SJCRH30 (cell line): Measurements from ENCODE around the gene NLK. TPM values are rescaled to one million over a fixed set of nuclear protein-coding genes. Genes with fewer than 3 reads are reported as not detected.
"Not testable (repeated sequence)": the region's sequence is repeated elsewhere in the genome, so short reads cannot be mapped to it uniquely, and the experiment has no call there.

Experiments used
- DNase-seq, 2 experiments: peaks; one replicate each; pipeline ENCODE4 v3.0.0-alpha.2; 2015 to 2020
- H3K27ac ChIP-seq: fragments of 250-450 bp; sonication (Bioruptor Pico); 2 replicates; pipeline ENCODE4 v1.5.1; 2020; ENCODE audit warnings: mild to moderate bottlenecking, moderate library complexity
- H3K27me3 ChIP-seq: fragments of 250-450 bp; sonication (Bioruptor Pico); 2 replicates; pipeline ENCODE4 v1.5.1; 2020; ENCODE audit warnings: mild to moderate bottlenecking, moderate library complexity
- H3K36me3 ChIP-seq: fragments of 250-450 bp; sonication (Bioruptor Pico); 2 replicates; pipeline ENCODE4 v1.5.1; 2020; ENCODE audit warnings: mild to moderate bottlenecking, moderate library complexity
- H3K4me1 ChIP-seq: fragments of 250-450 bp; sonication (Bioruptor Pico); 2 replicates; pipeline ENCODE4 v1.5.1; 2020; ENCODE audit warnings: mild to moderate bottlenecking, moderate library complexity
- H3K4me3 ChIP-seq: fragments of 250-450 bp; sonication (Bioruptor Pico); 2 replicates; pipeline ENCODE4 v1.5.1; 2020; ENCODE audit warnings: mild to moderate bottlenecking, moderate library complexity
- H3K9me3 ChIP-seq: fragments of 250-450 bp; sonication (Bioruptor Pico); replicated peaks from 2 replicates; pipeline ENCODE4 v1.5.1; 2020; ENCODE audit warnings: mild to moderate bottlenecking, moderate library complexity
- total RNA-seq: library from RNA; depleted of rRNA; stranded (reverse); fragments of >200 nt; shearing (Covaris generic); gene quantifications from 2 replicates; pipeline ENCODE4 v1.2.3, GENCODE V29; 2014

NLK gene
- total RNA-seq, 1 experiment from 2014 or later, result 27.8 TPM

DNA sequence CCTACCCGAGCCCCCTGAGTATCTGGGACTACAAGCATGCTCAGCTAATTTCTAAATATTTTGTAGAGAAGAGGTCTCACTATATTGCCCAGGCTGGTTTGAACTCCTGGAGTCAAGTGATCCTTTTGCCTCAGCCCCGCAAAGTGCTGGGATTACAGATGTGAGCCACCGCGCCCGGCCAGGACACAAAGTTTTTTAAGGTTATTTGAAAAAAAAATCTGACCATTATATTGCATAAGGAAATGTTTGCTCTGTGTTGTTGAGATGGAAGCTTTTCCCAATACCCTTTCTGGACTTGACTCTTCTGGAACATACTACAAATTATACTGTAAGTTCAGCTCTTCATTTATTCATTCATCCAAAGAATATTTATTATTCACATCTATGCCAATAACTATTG is 143.2 kb downstream of the NLK start:
- Histone ChIP-seq H3K36me3 (peaks cover 22% of the 10 kb centered on the region), H3K4me3 (no peak overlapping the region), H3K27me3 (no peaks in the 10 kb centered on the region), H3K27ac (no peak overlapping the region), H3K4me1 (no peaks in the 10 kb centered on the region), H3K9me3 (no peaks in the 10 kb centered on the region)
- DNase-seq, result no peak

DNA sequence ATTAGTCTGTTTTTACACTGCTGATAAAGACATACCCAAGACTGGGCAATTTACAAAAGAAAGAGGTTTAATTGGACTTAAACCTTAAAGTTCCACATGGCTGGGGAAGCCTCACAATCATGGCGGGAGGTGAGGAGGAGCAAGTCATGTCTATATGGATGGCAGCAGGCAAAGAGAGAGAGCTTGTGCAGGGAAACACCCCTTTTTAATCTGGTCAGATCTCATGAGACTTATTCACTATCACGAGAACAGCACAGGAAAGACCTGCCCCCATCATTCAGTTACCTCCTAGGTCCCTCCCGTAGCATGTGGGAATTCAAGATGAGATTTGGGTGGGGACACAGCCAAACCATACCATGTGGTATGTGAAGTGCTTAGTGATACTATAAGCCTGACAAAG is 144.0 kb downstream of the NLK start:
- DNase-seq, H3K4me3 ChIP-seq, H3K27me3 ChIP-seq, H3K27ac ChIP-seq, H3K9me3 ChIP-seq, H3K4me1 ChIP-seq: not testable (repeated sequence)
- peaks cover 22% of the 10 kb centered on the region for H3K36me3 ChIP-seq

DNA sequence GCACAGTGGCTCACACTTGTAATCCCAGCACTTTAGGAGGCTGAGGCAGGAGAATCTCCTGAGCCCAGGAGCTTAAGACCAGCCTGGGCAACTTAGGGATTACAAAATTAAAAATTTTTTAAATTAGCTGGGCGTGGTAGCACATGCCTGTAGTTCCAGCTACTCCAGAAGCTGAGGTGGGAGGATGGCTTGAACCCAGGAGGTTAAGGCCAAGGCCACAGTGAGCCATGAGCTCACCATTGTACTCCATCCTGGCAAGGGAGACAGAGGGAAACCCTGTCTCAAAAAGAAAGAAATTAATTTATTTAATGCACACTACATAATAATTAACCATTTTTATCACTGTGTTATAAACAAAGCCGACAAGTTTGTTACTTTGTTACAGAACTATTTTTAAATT is 145.5 kb downstream of the NLK start:
- no peak for DNase-seq
- H3K9me3 ChIP-seq, result no peaks in the 10 kb centered on the region
- no peaks in the 10 kb centered on the region for H3K4me1 ChIP-seq
- H3K27me3 ChIP-seq, result no peaks in the 10 kb centered on the region
- no peak overlapping the region for H3K4me3 ChIP-seq
- H3K36me3 ChIP-seq, result peaks cover 22% of the 10 kb centered on the region
- no peak overlapping the region for H3K27ac ChIP-seq

DNA sequence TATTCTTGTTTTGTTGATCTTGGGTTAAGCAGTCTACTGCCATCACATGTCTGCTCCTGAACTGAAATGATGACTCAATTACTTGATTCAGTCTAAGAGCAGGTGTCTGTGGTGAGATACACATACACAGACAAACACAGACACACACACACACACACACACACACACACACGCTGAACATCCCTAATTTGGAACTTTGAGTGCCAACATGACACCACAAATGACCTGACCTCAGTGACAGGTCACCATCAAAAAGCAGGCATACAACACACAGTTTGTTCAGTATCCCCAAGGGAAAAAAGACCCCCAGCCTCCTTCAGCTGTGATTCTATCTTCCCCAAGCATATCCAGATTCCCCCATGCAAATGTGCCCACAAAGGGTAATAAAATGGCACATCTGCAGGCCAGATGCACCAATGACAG is 146.4 kb downstream of the NLK start:
- DNase-seq, result no peak
- no peak overlapping the region for H3K4me3 ChIP-seq
- H3K4me1 ChIP-seq, result no peaks in the 10 kb centered on the region
- no peaks in the 10 kb centered on the region for H3K9me3 ChIP-seq
- H3K27me3 ChIP-seq, result no peaks in the 10 kb centered on the region
- H3K36me3 ChIP-seq, result peaks cover 22% of the 10 kb centered on the region
- H3K27ac ChIP-seq, result no peak overlapping the region

DNA sequence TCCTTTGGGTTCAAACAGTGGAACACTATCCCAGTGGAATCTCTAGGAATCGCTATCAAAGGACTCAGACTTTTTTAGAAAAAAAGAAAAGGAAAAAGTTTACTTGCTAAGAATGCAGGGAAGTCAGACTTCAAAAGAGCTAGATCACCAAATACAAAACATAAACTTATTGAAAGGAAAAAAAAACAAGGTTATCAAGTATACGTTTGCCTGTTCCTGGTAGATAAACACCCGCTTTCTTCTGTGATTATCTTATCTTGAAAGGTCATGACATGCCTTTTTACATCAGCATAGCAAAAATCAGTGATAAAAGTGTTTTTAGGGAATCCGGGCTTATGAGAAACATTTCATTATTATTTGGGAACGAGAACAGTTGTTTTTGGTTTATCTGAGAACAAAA is 147.2 kb downstream of the NLK start:
- Histone ChIP-seq H3K4me3 (no peak overlapping the region), H3K4me1 (no peaks in the 10 kb centered on the region)

DNA sequence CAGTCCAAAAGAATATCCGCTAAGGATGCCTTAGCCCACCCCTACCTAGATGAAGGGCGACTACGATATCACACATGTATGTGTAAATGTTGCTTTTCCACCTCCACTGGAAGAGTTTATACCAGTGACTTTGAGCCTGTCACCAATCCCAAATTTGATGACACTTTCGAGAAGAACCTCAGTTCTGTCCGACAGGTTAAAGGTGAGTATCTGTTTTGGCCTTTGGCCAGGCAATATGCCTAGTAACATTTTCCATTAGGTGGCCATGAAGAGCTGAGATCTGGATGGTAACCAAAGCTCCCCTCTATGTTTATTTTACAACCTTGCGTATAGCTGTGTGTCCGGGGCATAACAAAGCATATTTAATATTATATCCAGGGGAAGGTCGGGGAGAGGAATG is 148.5 kb downstream of the NLK start:
- Histone ChIP-seq H3K4me1 (no peaks in the 10 kb centered on the region), H3K9me3 (no peaks in the 10 kb centered on the region), H3K36me3 (peaks cover 16% of the 10 kb centered on the region), H3K4me3 (no peak overlapping the region), H3K27ac (no peak overlapping the region), H3K27me3 (no peaks in the 10 kb centered on the region)
- no peak for DNase-seq

More for the DNA sequence above, 147.2 kb downstream of the NLK start:
- no peak for DNase-seq
- H3K9me3 ChIP-seq, result no peaks in the 10 kb centered on the region
- no peak overlapping the region for H3K27ac ChIP-seq
- no peaks in the 10 kb centered on the region for H3K27me3 ChIP-seq
- peaks cover 22% of the 10 kb centered on the region for H3K36me3 ChIP-seq

GRCh38 chr17:28193241-28193640 is 150.8 kb downstream of the NLK start:
- DNase-seq, result no peak
- Histone ChIP-seq H3K27ac (no peak overlapping the region), H3K9me3 (no peaks in the 10 kb centered on the region), H3K27me3 (no peaks in the 10 kb centered on the region), H3K36me3 (peaks cover 20% of the 10 kb centered on the region), H3K4me3 (no peak overlapping the region), H3K4me1 (no peaks in the 10 kb centered on the region)

GRCh38 chr17:28194382-28194781 is 151.9 kb downstream of the NLK start:
- H3K27ac ChIP-seq, result no peak overlapping the region
- no peaks in the 10 kb centered on the region for H3K4me1 ChIP-seq
- no peak overlapping the region for H3K4me3 ChIP-seq
- H3K27me3 ChIP-seq, result no peaks in the 10 kb centered on the region
- no peak for DNase-seq
- peaks cover 20% of the 10 kb centered on the region for H3K36me3 ChIP-seq
- no peaks in the 10 kb centered on the region for H3K9me3 ChIP-seq

- Histone ChIP-seq H3K27me3 (no peaks in the 10 kb centered on the region), H3K27ac (no peak overlapping the region), H3K9me3 (no peaks in the 10 kb centered on the region), H3K4me1 (no peaks in the 10 kb centered on the region), H3K36me3 (peaks cover 20% of the 10 kb centered on the region), H3K4me3 (no peak overlapping the region)
- no peak for DNase-seq
These were observed 154.2 kb downstream of the NLK start for GRCh38 chr17:28196636-28197035.

DNA sequence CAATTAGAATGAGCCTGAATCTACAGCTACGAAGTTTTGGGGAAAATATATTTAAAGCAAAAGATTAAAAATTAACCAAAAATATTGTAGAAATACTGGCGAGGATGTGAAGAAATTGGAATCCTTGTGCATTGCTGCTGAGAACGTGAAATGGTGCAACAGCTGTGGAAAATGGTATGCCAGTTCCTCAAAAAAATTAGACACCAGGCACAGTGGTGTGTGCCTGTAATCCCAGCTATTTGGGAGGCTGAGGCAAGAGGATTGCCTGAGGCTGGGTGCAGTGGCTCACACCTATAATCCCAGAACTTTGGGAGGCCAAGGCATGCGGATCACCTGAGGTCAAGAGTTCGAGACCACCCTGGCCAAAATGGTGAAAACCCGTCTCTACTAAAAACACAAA is 156.6 kb downstream of the NLK start:
- Histone ChIP-seq H3K4me3 (no peak overlapping the region), H3K27me3 (no peaks in the 10 kb centered on the region), H3K36me3 (peaks cover 20% of the 10 kb centered on the region), H3K9me3 (no peaks in the 10 kb centered on the region), H3K4me1 (no peaks in the 10 kb centered on the region), H3K27ac (no peak overlapping the region)
- DNase-seq, result no peak

DNA sequence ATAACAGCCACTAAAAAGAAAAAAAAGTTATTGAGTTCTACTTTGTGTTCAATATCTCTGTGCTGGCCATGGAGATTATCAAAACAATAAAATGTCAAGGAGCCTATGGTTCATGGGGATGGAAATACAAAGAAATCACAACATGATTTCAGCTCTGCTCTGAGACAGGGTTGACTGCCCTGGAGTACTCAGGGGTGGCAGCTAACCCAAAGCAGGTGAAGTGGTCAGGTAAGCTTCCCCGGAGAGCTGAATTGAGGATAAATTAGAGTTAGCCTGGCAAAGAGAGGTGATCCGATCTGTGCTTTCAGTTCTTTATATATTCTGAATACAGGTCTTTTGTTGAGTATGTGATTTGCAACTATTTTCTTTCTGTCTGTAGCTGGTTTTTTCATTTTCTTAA is 157.3 kb downstream of the NLK start:
- no peaks in the 10 kb centered on the region for H3K27me3 ChIP-seq
- H3K4me1 ChIP-seq, result no peaks in the 10 kb centered on the region
- no peak overlapping the region for H3K4me3 ChIP-seq
- peaks cover 16% of the 10 kb centered on the region for H3K36me3 ChIP-seq
- no peak overlapping the region for H3K27ac ChIP-seq
- H3K9me3 ChIP-seq, result no peaks in the 10 kb centered on the region
- no peak for DNase-seq

DNA sequence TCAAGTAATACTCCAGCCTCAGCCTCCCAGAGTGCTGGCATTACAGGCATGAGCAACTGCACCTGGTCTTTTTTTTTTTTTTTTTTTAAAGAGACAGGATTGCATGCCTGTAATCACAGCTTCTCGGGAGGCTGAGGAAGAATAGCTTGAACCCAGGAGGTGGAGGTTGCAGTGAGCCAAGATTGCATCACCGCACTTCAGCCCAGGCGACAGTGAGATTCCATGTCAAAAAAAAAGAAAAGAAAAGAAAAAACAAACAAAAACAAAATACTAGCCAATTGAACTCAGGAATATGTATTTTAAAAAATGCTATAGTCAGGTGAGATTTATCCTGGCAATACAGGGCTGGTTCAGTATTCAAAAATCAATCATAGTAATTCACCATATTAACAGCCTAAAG is 158.8 kb downstream of the NLK start:
- H3K27ac ChIP-seq, result no peak overlapping the region
- no peaks in the 10 kb centered on the region for H3K27me3 ChIP-seq
- no peaks in the 10 kb centered on the region for H3K9me3 ChIP-seq
- DNase-seq, result no peak
- H3K4me3 ChIP-seq, result no peak overlapping the region
- H3K4me1 ChIP-seq, result no peaks in the 10 kb centered on the region
- H3K36me3 ChIP-seq, result peaks cover 8% of the 10 kb centered on the region; the same call in 1 of the 2 replicates

DNA sequence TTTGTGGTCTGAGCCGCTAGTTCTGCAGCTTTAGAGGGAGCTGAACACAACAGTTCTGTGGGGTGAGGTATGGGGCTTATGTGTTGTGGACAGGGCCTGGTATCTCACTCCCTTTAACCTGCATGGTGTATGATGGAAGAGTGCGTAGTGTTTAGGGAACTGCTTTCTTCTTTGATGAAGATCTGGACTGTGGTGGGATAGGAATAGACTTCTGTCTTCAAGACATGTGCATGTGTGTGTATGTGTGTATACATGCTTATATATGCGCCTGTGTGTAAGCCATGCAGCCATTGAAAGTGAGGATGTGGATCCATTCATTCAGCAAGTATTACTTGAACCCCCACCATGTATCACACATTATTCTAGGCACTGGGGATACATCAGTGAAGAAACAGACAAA is 161.8 kb downstream of the NLK start:
- no peak overlapping the region for H3K27ac ChIP-seq
- H3K9me3 ChIP-seq, result no peaks in the 10 kb centered on the region
- no peaks in the 10 kb centered on the region for H3K36me3 ChIP-seq
- H3K4me1 ChIP-seq, result peaks cover 4% of the 10 kb centered on the region; the same call in 1 of the 2 replicates
- H3K27me3 ChIP-seq, result no peaks in the 10 kb centered on the region
- H3K4me3 ChIP-seq, result no peak overlapping the region
- DNase-seq, result no peak

DNA sequence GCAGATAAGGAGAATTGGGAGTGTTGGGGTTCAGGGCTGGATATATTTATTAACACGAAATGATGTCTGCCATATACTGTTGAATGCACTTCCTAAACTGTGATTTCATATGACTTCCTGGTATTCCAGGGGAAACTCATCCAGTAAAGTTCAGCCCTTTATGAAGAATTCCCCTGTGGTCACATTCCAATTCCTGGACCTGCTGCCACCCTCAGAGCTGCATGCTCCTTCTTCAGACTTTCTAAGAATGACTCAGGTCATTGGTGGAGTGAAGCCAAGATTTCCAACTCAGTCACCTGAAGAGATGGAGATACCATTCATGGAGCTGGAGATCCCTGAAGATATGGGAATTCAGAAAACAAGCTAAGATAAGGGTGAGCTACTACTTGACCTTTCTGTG is 162.3 kb downstream of the NLK start:
- H3K9me3 ChIP-seq, result no peaks in the 10 kb centered on the region
- peaks cover 4% of the 10 kb centered on the region; the same call in 1 of the 2 replicates for H3K4me1 ChIP-seq
- peaks cover 3% of the 10 kb centered on the region; the same call in 1 of the 2 replicates for H3K27me3 ChIP-seq
- no peaks in the 10 kb centered on the region for H3K36me3 ChIP-seq
- no peak for DNase-seq
- H3K4me3 ChIP-seq, result no peak overlapping the region
- no peak overlapping the region for H3K27ac ChIP-seq

DNA sequence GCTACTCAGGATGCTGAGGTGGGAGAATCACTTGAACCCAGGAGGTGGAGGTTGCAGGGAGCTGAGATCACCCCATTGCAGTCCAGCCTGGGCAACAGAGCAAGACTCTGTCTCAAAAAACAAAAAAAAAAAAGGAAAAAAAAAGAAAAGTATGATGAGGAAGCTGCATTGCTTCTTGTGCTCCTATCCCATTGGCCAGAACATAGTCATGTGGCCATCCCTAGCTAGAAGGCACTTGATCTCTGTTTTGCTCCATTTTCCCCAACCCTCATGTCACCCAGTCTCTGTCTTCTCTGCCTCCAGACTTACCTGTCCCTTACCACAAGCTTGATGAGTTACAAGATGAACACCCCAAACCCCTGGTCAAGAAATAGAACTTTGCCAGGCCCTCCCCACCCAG is 163.8 kb downstream of the NLK start:
- Histone ChIP-seq H3K36me3 (no peaks in the 10 kb centered on the region), H3K27me3 (peaks cover 3% of the 10 kb centered on the region; the same call in 1 of the 2 replicates), H3K27ac (no peak overlapping the region), H3K4me1 (peaks cover 4% of the 10 kb centered on the region; the same call in 1 of the 2 replicates), H3K9me3 (no peaks in the 10 kb centered on the region), H3K4me3 (no peak overlapping the region)
- no peak for DNase-seq

DNA sequence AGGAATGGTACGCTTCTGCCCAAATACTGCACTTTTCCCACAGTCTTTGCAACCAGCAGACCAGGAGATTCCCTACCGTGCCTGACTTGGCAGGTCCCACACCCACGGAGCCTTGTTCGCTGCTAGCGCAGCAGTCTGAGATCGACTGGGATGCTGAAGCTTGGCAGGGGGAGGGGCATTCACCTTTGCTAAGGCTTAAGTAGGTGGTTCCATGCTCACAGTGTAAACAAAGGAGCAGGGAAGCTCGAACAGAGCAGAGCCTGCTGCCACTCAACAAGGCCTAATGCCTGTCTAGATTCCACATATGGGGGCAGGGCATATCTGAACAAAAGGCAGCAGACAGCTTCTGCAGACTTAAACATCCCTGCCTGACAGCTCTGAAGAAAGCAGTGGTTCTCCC is 169.3 kb downstream of the NLK start:
- Histone ChIP-seq H3K9me3 (no peaks in the 10 kb centered on the region; the same call in 1 of the 2 replicates), H3K4me1 (peaks cover 4% of the 10 kb centered on the region; the same call in 1 of the 2 replicates), H3K27me3 (peaks cover 3% of the 10 kb centered on the region; the same call in 1 of the 2 replicates), H3K4me3 (no peak overlapping the region), H3K36me3 (no peaks in the 10 kb centered on the region), H3K27ac (no peak overlapping the region)
- DNase-seq, result no peak
